ENCODE data around the gene TEX47. TPM values are rescaled to one million over a fixed set of nuclear protein-coding genes. Genes with fewer than 3 reads are reported as not detected.

Gene TEX47
- total and polyA plus RNA-seq, 8 donors, result not detected

GRCh38 chr7:88789480-88790064 is 6.0 kb downstream of the TEX47 start:
- Histone ChIP-seq H3K4me1 (no peaks in the 10 kb centered on the region), H3K27ac (no peak overlapping the region), H3K9me3 (no peaks in the 10 kb centered on the region), H3K27me3 (no peaks in the 10 kb centered on the region), H3K36me3 (no peaks in the 10 kb centered on the region), H3K4me3 (no peak overlapping the region)
- peak in 1 of 2 donors; percentile 41 for TF ChIP-seq CTCF (IDR thresholded peaks at IDR 0.05)
- intact Hi-C loops (cut with DNase I), result no loop called here
- DNase-seq, result no peak
- no peak for ATAC-seq

GRCh38 chr7:88787777-88788176 is 7.8 kb downstream of the TEX47 start:
- Histone ChIP-seq H3K4me1 (no peaks in the 10 kb centered on the region), H3K36me3 (no peaks in the 10 kb centered on the region), H3K27ac (no peak overlapping the region), H3K9me3 (no peaks in the 10 kb centered on the region), H3K4me3 (no peak overlapping the region), H3K27me3 (no peaks in the 10 kb centered on the region)
- TF ChIP-seq CTCF (IDR thresholded peaks at IDR 0.05), result no peak
- no peak for ATAC-seq
- intact Hi-C loops (cut with DNase I), result no loop called here
- no peak for DNase-seq

- Histone ChIP-seq H3K9me3 (no peaks in the 10 kb centered on the region), H3K27me3 (no peaks in the 10 kb centered on the region), H3K36me3 (no peaks in the 10 kb centered on the region), H3K4me3 (no peak overlapping the region), H3K4me1 (no peaks in the 10 kb centered on the region), H3K27ac (no peak overlapping the region)
- TF ChIP-seq CTCF (IDR thresholded peaks at IDR 0.05), result no peak
- ATAC-seq, result no peak
- intact Hi-C loops (cut with DNase I), result no loop called here
- no peak for DNase-seq
Measured at GRCh38 chr7:88775838-88776237, 19.7 kb downstream of the TEX47 start.

- Histone ChIP-seq H3K27me3 (no peaks in the 10 kb centered on the region), H3K4me3 (no peak overlapping the region), H3K4me1 (no peaks in the 10 kb centered on the region), H3K9me3 (no peaks in the 10 kb centered on the region), H3K27ac (no peak overlapping the region), H3K36me3 (no peaks in the 10 kb centered on the region)
- intact Hi-C loops (cut with DNase I), result no loop called here
- ATAC-seq, result no peak
- DNase-seq, result no peak
- TF ChIP-seq CTCF (IDR thresholded peaks at IDR 0.05), result no peak
Measured at GRCh38 chr7:88772776-88773175, 22.8 kb downstream of the TEX47 start.

- ATAC-seq (no peak), DNase-seq (no peak)
- H3K27me3 ChIP-seq, result no peaks in the 10 kb centered on the region
- intact Hi-C loops (cut with DNase I), result no loop called here
- no peak overlapping the region for H3K27ac ChIP-seq
- TF ChIP-seq CTCF (IDR thresholded peaks at IDR 0.05), result no peak
- no peak overlapping the region for H3K4me3 ChIP-seq
- no peaks in the 10 kb centered on the region for H3K4me1 ChIP-seq
- no peaks in the 10 kb centered on the region for H3K36me3 ChIP-seq
- H3K9me3 ChIP-seq, result no peaks in the 10 kb centered on the region
Measured at GRCh38 chr7:88771417-88771816, 24.1 kb downstream of the TEX47 start.

Measured in left lung (tissue), 10 donors.